ENCODE results near the gene NUP50.

The NUP50 gene

GRCh38 chr22:45171830-45172229 is 8.1 kb downstream of the NUP50 start:
- H3K4me1 ChIP-seq (ENCODE audit: control extremely low read depth in 1 of 4, control insufficient read depth in 4 of 4, insufficient read depth in 4 of 4, low read length in 3 of 4) = peaks cover 3 to 36% (median 16%) of the 10 kb centered on the region in 4 experiments
- no peaks in the 10 kb centered on the region for H3K9me3 ChIP-seq (ENCODE audit: control extremely low read depth in 1 of 5, control insufficient read depth in 4 of 5, insufficient read depth in 2 of 5, low read depth in 1 of 5, low read length in 4 of 5)
- H3K27ac ChIP-seq (ENCODE audit: insufficient read depth in 1 of 2, low read depth in 1 of 2, low read length in 2 of 2, poor library complexity in 1 of 2, severe bottlenecking in 2 of 2) = no peak overlapping the region
- no peak for DNase-seq
- CTCF ChIA-PET = interaction anchor here (1.1 kb wide), 1 partner anchor 70 kb away, joined by 3 read pairs; no protein-coding TSS in a partner anchor
- WGBS (ENCODE audit: insufficient coverage) = 87% methylated on average over 3 of the region's 6 CpGs
- H3K36me3 ChIP-seq (ENCODE audit: control insufficient read depth in 4 of 4, insufficient read depth in 4 of 4, low read length in 3 of 4) = peaks cover 17 to 86% (median 60%) of the 10 kb centered on the region in 4 experiments
- H3K27me3 ChIP-seq (replicated peaks in 2 of 5; ENCODE audit: control insufficient read depth in 4 of 5, insufficient read depth in 5 of 5, low read length in 4 of 5) = no peaks in the 10 kb centered on the region
- no peak overlapping the region for H3K4me3 ChIP-seq (ENCODE audit: control insufficient read depth in 1 of 7, extremely low read depth in 1 of 7, insufficient read depth in 4 of 7, low read depth in 2 of 7, low read length in 6 of 7)
- POLR2A ChIA-PET = interaction anchor here (0.6 kb wide), 1 partner anchor 348 kb away, joined by 3 read pairs; no protein-coding TSS in a partner anchor

DNA sequence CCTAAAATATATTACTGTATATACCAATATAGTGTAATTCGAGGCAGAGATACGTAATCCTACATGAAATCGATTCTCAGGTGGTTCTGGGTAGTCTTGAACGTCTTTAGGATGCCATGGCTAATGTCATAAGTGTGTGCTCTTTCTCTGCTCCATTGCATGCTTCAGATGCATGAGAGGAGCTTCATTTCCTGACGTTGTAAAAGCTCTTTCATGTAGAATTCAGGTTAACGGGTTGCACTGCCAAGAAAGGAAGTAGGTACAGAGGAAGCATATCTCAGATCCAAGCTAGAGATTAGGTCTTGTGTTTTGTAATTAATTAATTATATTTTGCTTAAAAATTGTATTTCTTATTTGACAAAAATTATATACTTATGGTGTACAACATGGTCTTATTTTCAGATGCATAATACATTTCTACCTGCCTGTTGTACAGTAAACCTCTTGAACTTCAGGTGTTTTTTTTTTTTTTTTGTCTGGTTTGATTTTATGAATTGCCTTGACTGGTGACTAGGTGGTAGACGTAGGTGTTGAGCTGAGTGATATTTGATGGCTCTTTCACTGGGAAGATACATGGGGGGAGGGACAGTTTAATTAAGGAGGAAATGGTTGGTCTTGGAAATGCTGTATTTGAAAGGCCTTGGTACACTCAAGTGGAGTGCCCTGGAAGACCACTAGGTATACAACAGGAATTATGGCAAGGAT is 9.3 kb downstream of the NUP50 start:
- H3K36me3 ChIP-seq (ENCODE audit: control insufficient read depth in 4 of 4, insufficient read depth in 4 of 4, low read length in 3 of 4) = peaks cover 21 to 87% (median 63%) of the 10 kb centered on the region in 4 experiments
- H3K4me3 ChIP-seq (ENCODE audit: control insufficient read depth in 1 of 7, extremely low read depth in 1 of 7, insufficient read depth in 4 of 7, low read depth in 2 of 7, low read length in 6 of 7) = no peak overlapping the region
- peak in 2 of 3 donors; percentile 19 to 62 for DNase-seq
- H3K27ac ChIP-seq (ENCODE audit: insufficient read depth in 1 of 2, low read depth in 1 of 2, low read length in 2 of 2, poor library complexity in 1 of 2, severe bottlenecking in 2 of 2) = peak overlapping the region in 1 of 2 experiments; percentile 14
- no peaks in the 10 kb centered on the region for H3K27me3 ChIP-seq (replicated peaks in 2 of 5; ENCODE audit: control insufficient read depth in 4 of 5, insufficient read depth in 5 of 5, low read length in 4 of 5)
- H3K4me1 ChIP-seq (ENCODE audit: control extremely low read depth in 1 of 4, control insufficient read depth in 4 of 4, insufficient read depth in 4 of 4, low read length in 3 of 4) = peaks cover 3 to 29% (median 15%) of the 10 kb centered on the region in 4 experiments
- no peaks in the 10 kb centered on the region for H3K9me3 ChIP-seq (ENCODE audit: control extremely low read depth in 1 of 5, control insufficient read depth in 4 of 5, insufficient read depth in 2 of 5, low read depth in 1 of 5, low read length in 4 of 5)
- ChIA-PET POLR2A (interaction anchor here (0.5 kb wide), 1 partner anchor 47 kb away, joined by 4 read pairs; no protein-coding TSS in a partner anchor), CTCF (no interaction called here)
- 57% methylated on average over 3 of the region's 7 CpGs for WGBS (ENCODE audit: insufficient coverage)

- H3K36me3 ChIP-seq (ENCODE audit: control insufficient read depth in 4 of 4, insufficient read depth in 4 of 4, low read length in 3 of 4) = peaks cover 19 to 79% (median 65%) of the 10 kb centered on the region in 4 experiments
- peak overlapping the region in 1 of 2 experiments; percentile 40 for H3K27ac ChIP-seq (ENCODE audit: insufficient read depth in 1 of 2, low read depth in 1 of 2, low read length in 2 of 2, poor library complexity in 1 of 2, severe bottlenecking in 2 of 2)
- no peaks in the 10 kb centered on the region for H3K27me3 ChIP-seq (replicated peaks in 2 of 5; ENCODE audit: control insufficient read depth in 4 of 5, insufficient read depth in 5 of 5, low read length in 4 of 5)
- no peak overlapping the region for H3K4me3 ChIP-seq (ENCODE audit: control insufficient read depth in 1 of 7, extremely low read depth in 1 of 7, insufficient read depth in 4 of 7, low read depth in 2 of 7, low read length in 6 of 7)
- POLR2A ChIA-PET = no interaction called here
- CTCF ChIA-PET = interaction anchor here (0.6 kb wide), 1 partner anchor 1538 kb away, joined by 3 read pairs; no protein-coding TSS in a partner anchor
- no peaks in the 10 kb centered on the region for H3K9me3 ChIP-seq (ENCODE audit: control extremely low read depth in 1 of 5, control insufficient read depth in 4 of 5, insufficient read depth in 2 of 5, low read depth in 1 of 5, low read length in 4 of 5)
- 88% methylated on average over 4 of the region's 9 CpGs for WGBS (ENCODE audit: insufficient coverage)
- no peak for DNase-seq
- no peaks in the 10 kb centered on the region for H3K4me1 ChIP-seq (ENCODE audit: control extremely low read depth in 1 of 4, control insufficient read depth in 4 of 4, insufficient read depth in 4 of 4, low read length in 3 of 4)
Observed at GRCh38 chr22:45179276-45180049, 15.7 kb downstream of the NUP50 start.

GRCh38 chr22:45180146-45180679 is 16.5 kb downstream of the NUP50 start:
- no peak overlapping the region for H3K4me3 ChIP-seq (ENCODE audit: control insufficient read depth in 1 of 7, extremely low read depth in 1 of 7, insufficient read depth in 4 of 7, low read depth in 2 of 7, low read length in 6 of 7)
- CTCF ChIA-PET = no interaction called here
- WGBS (ENCODE audit: insufficient coverage) = 100% methylated on average over 11 of the region's 14 CpGs
- H3K27ac ChIP-seq (ENCODE audit: insufficient read depth in 1 of 2, low read depth in 1 of 2, low read length in 2 of 2, poor library complexity in 1 of 2, severe bottlenecking in 2 of 2) = peak overlapping the region in 1 of 2 experiments; percentile 8
- no peak for DNase-seq
- H3K9me3 ChIP-seq (ENCODE audit: control extremely low read depth in 1 of 5, control insufficient read depth in 4 of 5, insufficient read depth in 2 of 5, low read depth in 1 of 5, low read length in 4 of 5) = no peaks in the 10 kb centered on the region
- H3K27me3 ChIP-seq (replicated peaks in 2 of 5; ENCODE audit: control insufficient read depth in 4 of 5, insufficient read depth in 5 of 5, low read length in 4 of 5) = no peaks in the 10 kb centered on the region
- H3K4me1 ChIP-seq (ENCODE audit: control extremely low read depth in 1 of 4, control insufficient read depth in 4 of 4, insufficient read depth in 4 of 4, low read length in 3 of 4) = no peaks in the 10 kb centered on the region
- H3K36me3 ChIP-seq (ENCODE audit: control insufficient read depth in 4 of 4, insufficient read depth in 4 of 4, low read length in 3 of 4) = peaks cover 17 to 77% (median 66%) of the 10 kb centered on the region in 4 experiments
- POLR2A ChIA-PET = no interaction called here

- Histone ChIP-seq H3K4me1 (ENCODE audit: control extremely low read depth in 1 of 4, control insufficient read depth in 4 of 4, insufficient read depth in 4 of 4, low read length in 3 of 4) (no peaks in the 10 kb centered on the region), H3K4me3 (ENCODE audit: control insufficient read depth in 1 of 7, extremely low read depth in 1 of 7, insufficient read depth in 4 of 7, low read depth in 2 of 7, low read length in 6 of 7) (no peak overlapping the region), H3K27me3 (replicated peaks in 2 of 5; ENCODE audit: control insufficient read depth in 4 of 5, insufficient read depth in 5 of 5, low read length in 4 of 5) (no peaks in the 10 kb centered on the region), H3K9me3 (ENCODE audit: control extremely low read depth in 1 of 5, control insufficient read depth in 4 of 5, insufficient read depth in 2 of 5, low read depth in 1 of 5, low read length in 4 of 5) (no peaks in the 10 kb centered on the region), H3K27ac (ENCODE audit: insufficient read depth in 1 of 2, low read depth in 1 of 2, low read length in 2 of 2, poor library complexity in 1 of 2, severe bottlenecking in 2 of 2) (no peak overlapping the region), H3K36me3 (ENCODE audit: control insufficient read depth in 4 of 4, insufficient read depth in 4 of 4, low read length in 3 of 4) (peaks cover 11 to 78% (median 66%) of the 10 kb centered on the region in 4 experiments)
- POLR2A ChIA-PET = interaction anchor here (0.6 kb wide), 1 partner anchor 304 kb away, joined by 3 read pairs; no protein-coding TSS in a partner anchor
- 89% methylated on average over 3 of the region's 4 CpGs for WGBS (ENCODE audit: insufficient coverage)
- CTCF ChIA-PET = interaction anchor here (0.7 kb wide), 1 partner anchor 418 kb away, joined by 3 read pairs; no protein-coding TSS in a partner anchor
- DNase-seq = no peak
Observed at GRCh38 chr22:45181240-45181639, 17.5 kb downstream of the NUP50 start.

DNA sequence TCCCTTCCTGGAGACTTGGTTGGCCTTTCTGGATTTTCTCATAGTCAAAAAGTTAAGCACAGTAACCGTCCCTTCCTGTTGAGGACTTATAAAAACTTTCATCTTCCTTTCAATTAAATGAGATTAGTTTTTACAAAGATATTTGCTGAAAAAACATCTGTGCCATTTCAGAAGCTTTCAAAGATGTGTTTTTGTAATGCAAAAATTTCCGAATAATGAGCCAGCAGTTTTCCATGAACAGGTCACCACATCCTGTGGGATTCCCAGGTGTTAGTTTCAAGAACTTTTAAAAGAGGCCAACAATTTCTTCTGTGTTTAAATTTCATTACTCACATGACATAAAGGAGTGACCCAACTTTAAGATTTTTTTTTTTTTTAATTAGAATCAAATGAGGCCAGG is 18.0 kb downstream of the NUP50 start:
- H3K27me3 ChIP-seq (replicated peaks in 2 of 5; ENCODE audit: control insufficient read depth in 4 of 5, insufficient read depth in 5 of 5, low read length in 4 of 5) = no peaks in the 10 kb centered on the region
- ChIA-PET CTCF (no interaction called here), POLR2A (no interaction called here)
- no peak overlapping the region for H3K4me3 ChIP-seq (ENCODE audit: control insufficient read depth in 1 of 7, extremely low read depth in 1 of 7, insufficient read depth in 4 of 7, low read depth in 2 of 7, low read length in 6 of 7)
- no peaks in the 10 kb centered on the region for H3K4me1 ChIP-seq (ENCODE audit: control extremely low read depth in 1 of 4, control insufficient read depth in 4 of 4, insufficient read depth in 4 of 4, low read length in 3 of 4)
- no peak for DNase-seq
- H3K36me3 ChIP-seq (ENCODE audit: control insufficient read depth in 4 of 4, insufficient read depth in 4 of 4, low read length in 3 of 4) = peaks cover 11 to 76% (median 64%) of the 10 kb centered on the region in 4 experiments
- WGBS (ENCODE audit: insufficient coverage) = 78% methylated on average over 1 of the region's 2 CpGs
- H3K27ac ChIP-seq (ENCODE audit: insufficient read depth in 1 of 2, low read depth in 1 of 2, low read length in 2 of 2, poor library complexity in 1 of 2, severe bottlenecking in 2 of 2) = no peak overlapping the region
- no peaks in the 10 kb centered on the region for H3K9me3 ChIP-seq (ENCODE audit: control extremely low read depth in 1 of 5, control insufficient read depth in 4 of 5, insufficient read depth in 2 of 5, low read depth in 1 of 5, low read length in 4 of 5)

Data from common myeloid progenitor, CD34-positive (primary cell).